Melanocyte of skin (primary cell): Measurements from ENCODE around the gene UPF3B. TPM values are rescaled to one million over a fixed set of nuclear protein-coding genes. Genes with fewer than 3 reads are reported as not detected.

Source experiments
- small RNA-seq, 2 donors: library from RNA; depleted of rRNA; stranded (forward); fragments of <200 nt; gene quantifications; one replicate each; pipeline ENCODE3, GENCODE V24; 2012
- total RNA-seq, 2 donors: library from RNA; depleted of rRNA; stranded (reverse); fragments of >200 nt; gene quantifications; 2 replicates each; pipeline ENCODE4 v1.2.3, GENCODE V29; 2012

The UPF3B gene
- total RNA-seq = 1 to 10 TPM in 1 of 2 donors, under 1 TPM in 1; 0.69 to 1.7 TPM

DNA sequence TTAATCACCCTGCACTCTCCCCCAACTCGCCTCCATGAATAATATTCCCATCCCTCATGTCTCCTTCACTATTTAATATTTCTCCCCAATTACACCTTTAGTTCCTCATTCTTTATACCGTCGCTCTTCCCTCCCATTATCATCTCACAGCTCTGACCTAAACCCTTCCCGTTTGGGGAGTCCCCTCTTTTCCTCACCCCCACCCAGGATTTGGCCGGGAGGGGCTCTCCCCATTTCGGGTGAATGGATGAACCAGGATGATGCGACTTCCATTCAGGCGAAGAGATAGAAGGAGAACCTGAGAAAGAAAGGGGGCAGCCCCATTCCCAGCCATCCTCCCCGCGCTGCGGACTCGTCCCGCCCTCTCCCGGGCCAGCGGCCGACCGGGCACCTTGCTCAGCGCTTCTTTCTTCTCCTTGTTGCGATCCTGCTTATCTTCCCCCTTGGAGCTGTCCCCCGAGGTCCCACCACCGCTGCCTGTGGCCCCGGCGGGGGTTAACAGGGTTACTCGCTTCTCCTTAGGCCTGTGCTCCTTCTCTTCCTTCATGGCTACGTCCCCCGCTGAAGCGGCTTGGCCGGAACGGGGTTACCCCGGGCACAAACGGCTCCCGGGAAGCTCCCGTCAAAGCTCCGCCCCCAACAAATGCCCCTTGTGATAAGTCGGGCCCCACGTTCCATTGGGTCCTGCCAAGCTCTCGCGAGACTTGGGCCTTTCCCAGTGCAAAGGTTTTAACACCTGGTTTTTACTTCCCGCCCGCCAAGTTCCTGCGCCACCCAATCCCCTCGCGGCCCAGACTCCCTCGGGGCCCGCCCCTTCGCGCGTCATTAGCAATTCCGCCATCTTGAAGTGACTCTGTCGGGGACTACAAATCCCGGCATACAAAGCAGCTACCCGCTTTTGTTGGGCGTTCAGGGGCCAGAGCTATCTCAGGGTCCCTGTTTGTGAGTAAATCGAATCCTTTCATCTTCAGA, at the start of gene UPF3B:
UPF3B (minus strand) TSS at position 582 of the 972 bp plus-strand sequence; CDS start at position 547, 35 bp downstream.

GRCh38 chrX:119895843-119896326, 43.1 kb upstream of the UPF3B start, which contains the start of gene AKAP14:
Gene AKAP14 (plus strand): TSS chrX:119895893. CDS start chrX:119903224, 7,331 bp downstream.

DNA sequence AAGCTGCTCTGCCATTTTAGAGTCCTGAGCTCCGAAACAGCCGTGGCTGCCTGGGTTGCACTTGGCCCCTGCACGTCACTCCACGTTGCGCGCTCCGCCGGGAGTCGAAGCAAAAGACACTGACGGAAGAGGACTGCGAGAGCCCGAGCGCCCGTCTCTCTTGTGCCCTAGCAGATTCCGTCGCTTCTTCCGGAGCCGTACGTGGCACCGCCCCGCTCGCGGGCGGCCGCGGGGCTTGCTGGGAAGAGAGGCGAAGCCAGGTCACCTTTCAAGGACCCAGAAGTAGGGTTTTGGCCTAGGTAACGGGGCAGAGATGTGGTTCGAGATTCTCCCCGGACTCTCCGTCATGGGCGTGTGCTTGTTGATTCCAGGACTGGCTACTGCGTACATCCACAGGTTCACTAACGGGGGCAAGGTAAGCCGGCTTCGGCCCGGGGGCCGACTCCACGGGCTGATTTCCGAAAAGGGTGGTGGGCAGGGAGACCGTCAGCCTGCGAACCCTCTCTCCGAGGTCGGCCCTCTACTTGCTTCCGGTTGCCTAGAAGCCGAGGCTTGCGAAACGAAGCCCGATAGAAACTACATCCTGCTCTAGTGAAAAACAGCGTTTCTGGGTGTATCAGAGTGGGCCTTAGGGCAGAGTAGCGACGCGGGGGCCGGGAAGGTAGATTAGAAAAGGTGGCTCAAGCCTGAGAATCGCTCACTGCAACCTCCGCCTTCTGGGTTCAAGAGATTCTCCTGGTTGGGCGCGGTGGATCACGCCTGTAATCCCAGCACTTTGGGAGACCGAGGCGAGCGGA, 19.0 kb upstream of the UPF3B start, which contains the start of the genes NDUFA1 and RNF113A:
NDUFA1 (plus strand) TSS at position 234 of the 797 bp plus-strand sequence; CDS start at position 314, 80 bp downstream.
RNF113A (minus strand) TSS at position 135 of the 797 bp plus-strand sequence; CDS start at position 15, 120 bp downstream.

GRCh38 chrX:119791437-119792231, 61.1 kb downstream of the UPF3B start, which contains the start of gene RPL39:
Gene RPL39 (minus strand): TSS chrX:119791630. CDS start chrX:119791576, 54 bp downstream.

Small RNA genes within 50 kb of the gene (small RNA-seq; reads per million reads assigned to genes)
- gene SNORA69 = 0 to 1.2 reads per million in 2 donors

Other genes starting within 250 kb of the UPF3B start
- gene NKRF, start 246.5 kb downstream of the UPF3B start, total RNA-seq = 1 to 10 TPM; 7.9 to 9.3 TPM
- gene SEPTIN6, start 159.8 kb downstream of the UPF3B start, total RNA-seq = 10 to 100 TPM; 14.5 to 20.6 TPM
- not detected for gene SOWAHD, start 94.4 kb downstream of the UPF3B start, total RNA-seq
- gene RPL39, start 61.3 kb downstream of the UPF3B start, total RNA-seq = 1,000 to 10,000 TPM; 1,101 to 1,343 TPM
- 10 to 100 TPM; 12.4 to 18.0 TPM for gene RNF113A, start 18.8 kb upstream of the UPF3B start, total RNA-seq
- 10 to 100 TPM; 36.5 to 59.9 TPM for gene NDUFA1, start 18.9 kb upstream of the UPF3B start, total RNA-seq
- not detected for gene AKAP14, start 42.9 kb upstream of the UPF3B start, total RNA-seq
- gene NKAP, start 90.8 kb upstream of the UPF3B start, total RNA-seq = 1 to 10 TPM; 3.4 to 4.0 TPM
- not detected for gene RHOXF2B, start 224.7 kb upstream of the UPF3B start, total RNA-seq